A549 treated with ZK216348 at 1 μM for 4 hours (cell line): ENCODE data around the gene PNPLA1. TPM values are rescaled to one million over a fixed set of nuclear protein-coding genes. Genes with fewer than 3 reads are reported as not detected.

ENCODE experiments used
- total RNA-seq: library from RNA; stranded (reverse); fragments of 200-300 nt; extraction: Qiagen RNA extraction; gene quantifications from 5 replicates; pipeline ENCODE4 v1.2.3, GENCODE V29; 2022; ENCODE audit warnings: low read depth

Gene PNPLA1
- 0.15 TPM in 1 of 5 replicates, not detected in the others for total RNA-seq

DNA sequence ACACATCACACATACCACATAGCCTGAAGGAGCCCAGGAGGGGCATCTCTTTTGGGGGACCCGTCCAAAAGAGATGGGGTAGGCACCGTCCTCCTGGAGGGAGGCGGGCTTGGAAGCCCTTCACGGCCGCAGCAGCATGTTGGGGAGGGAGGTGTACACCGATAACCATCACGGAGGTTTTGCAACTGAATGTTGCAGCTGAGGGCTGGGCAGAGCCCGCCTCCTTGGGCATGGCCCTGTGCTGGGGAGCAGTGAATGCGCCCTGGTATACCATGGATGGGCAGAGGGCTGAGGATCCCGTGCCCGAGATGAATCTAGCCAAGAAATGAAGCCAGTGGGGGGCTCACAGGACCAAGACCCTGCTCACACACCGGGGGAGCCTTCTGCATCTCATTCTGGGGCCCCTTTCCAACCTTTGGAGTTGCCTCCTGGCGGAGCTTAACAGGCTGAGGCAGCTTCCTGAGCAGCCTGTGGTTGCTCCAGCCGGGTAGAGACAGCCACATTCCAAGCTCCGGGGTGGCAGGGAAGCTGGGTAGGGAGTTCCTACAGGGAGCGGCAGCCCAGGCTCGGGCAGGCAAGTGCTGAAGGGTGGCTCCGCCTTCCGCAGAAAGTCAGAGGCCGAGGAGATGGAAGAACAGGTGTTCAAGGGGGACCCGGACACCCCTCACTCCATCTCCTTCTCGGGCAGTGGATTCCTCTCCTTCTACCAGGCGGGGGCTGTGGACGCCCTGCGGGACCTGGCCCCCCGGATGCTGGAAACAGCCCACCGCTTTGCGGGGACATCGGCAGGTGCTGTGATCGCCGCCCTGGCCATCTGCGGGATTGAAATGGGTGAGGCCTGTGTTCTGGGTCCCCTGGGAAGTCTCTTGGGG, at the start of gene PNPLA1:
PNPLA1 (plus strand) TSS at position 227 of the 872 bp plus-strand sequence; CDS start at position 627, 400 bp downstream.

DNA sequence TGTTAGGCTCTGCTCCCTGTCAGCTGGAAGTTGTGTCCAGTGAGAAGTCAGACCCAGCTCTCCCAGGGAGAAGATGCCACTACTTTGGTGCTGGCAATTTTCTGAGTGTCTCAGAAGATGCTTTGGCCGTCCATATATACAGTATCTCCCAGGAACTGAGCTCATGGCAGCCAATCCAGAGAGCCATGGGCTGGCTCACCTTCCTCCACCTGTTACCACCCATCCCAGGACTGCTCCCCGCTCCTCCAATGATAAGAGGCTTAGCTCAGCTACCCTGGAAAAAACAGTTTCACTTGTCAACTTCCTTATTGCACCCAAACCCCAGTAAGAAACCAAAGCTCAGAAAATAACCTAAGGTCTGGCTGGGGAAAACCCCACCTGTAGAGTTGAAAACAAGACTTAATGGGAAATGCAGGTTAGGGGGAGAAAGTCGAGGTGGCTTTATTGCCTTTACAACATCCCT, 67.0 kb downstream of the PNPLA1 start, which contains the start of gene BNIP5:
BNIP5 (minus strand) TSS at position 110 of the 463 bp plus-strand sequence. CDS start 6,198 bp downstream, outside the sequence.

Other genes starting within 250 kb of the PNPLA1 start
- not detected in 5 replicates for gene SLC26A8, start 245.4 kb upstream of the PNPLA1 start, total RNA-seq
- gene MAPK14, start 242.3 kb upstream of the PNPLA1 start, total RNA-seq, result 20.8 to 28.4 TPM (median 26.4 TPM) in 5 replicates
- gene MAPK13, start 139.5 kb upstream of the PNPLA1 start, total RNA-seq, result 0.45 to 1.5 TPM (median 1.1 TPM) in 5 replicates
- gene BRPF3, start 73.3 kb upstream of the PNPLA1 start, total RNA-seq, result 9.5 to 11.4 TPM (median 10.6 TPM) in 5 replicates
- gene BNIP5, start 66.8 kb downstream of the PNPLA1 start, total RNA-seq, result not detected in 5 replicates
- gene ETV7, start 117.6 kb downstream of the PNPLA1 start, total RNA-seq, result 0.12 to 0.33 TPM in 2 of 5 replicates, not detected in the others
- not detected in 5 replicates for gene PXT1, start 172.8 kb downstream of the PNPLA1 start, total RNA-seq
- 15.1 to 22.1 TPM (median 19.2 TPM) in 5 replicates for gene KCTD20, start 172.9 kb downstream of the PNPLA1 start, total RNA-seq